Hepatocyte (in vitro differentiated cells): Measurements from ENCODE around the gene PLCB4.

Source experiments
- CTCF ChIP-seq: fragments of 200-600 bp; sonication (generic); IDR thresholded peaks from 2 replicates; pipeline ENCODE4 v1.5.1; 2016; ENCODE audit warnings: antibody characterized with exemption, mild to moderate bottlenecking; ENCODE audit not compliant: poor library complexity
- EZH2phosphoT487 ChIP-seq: fragments of 200-600 bp; sonication (generic); IDR thresholded peaks from one replicate; pipeline ENCODE4 v1.6.1; 2018; ENCODE audit warnings: antibody characterized with exemption, mild to moderate bottlenecking, low read depth, moderate library complexity; ENCODE audit not compliant: unreplicated experiment, severe bottlenecking

DNA sequence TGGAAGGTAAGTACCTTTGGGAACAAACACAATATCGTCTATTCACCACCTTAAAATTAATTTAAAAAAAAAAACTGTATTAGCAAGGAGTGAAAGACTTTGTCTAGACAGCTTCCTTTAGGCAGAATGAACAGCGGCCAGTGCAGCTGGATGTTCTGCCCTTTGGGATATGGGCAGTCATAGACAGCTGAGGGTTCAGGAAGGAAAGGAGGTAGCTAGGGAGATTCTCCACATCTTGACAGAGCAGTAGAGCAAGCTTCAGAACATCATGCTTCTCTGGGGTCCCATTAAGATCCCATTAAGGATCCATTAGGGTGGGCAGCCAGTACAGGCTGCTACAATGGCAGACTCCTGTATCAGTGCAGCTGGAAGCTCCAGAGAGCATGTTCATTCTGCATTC, 46.5 kb upstream of the PLCB4 start:
- no peak for TF ChIP-seq EZH2phosphoT487
- no peak for TF ChIP-seq CTCF
